SK-N-SH (cell line): Measurements from ENCODE around the gene ITIH2. TPM values are rescaled to one million over a fixed set of nuclear protein-coding genes. Genes with fewer than 3 reads are reported as not detected.

ENCODE experiments used
- CTCF ChIA-PET: fragments of 300-600, 350-600 bp; formaldehyde crosslinking; extraction: SDS; loops from one replicate; lab custom pipeline; 2021; lab: Yijun Ruan, JAX
- POLR2A ChIA-PET: fragments of 350-600 bp; sonication (Branson Sonifier 250); formaldehyde crosslinking; extraction: SDS; loops from one replicate; lab custom pipeline; 2020; ENCODE audit warnings: antibody characterized with exemption, inconsistent platforms; lab: Yijun Ruan, JAX
- DNase-seq: peaks from one replicate; pipeline ENCODE4 v3.0.0; 2012
- H2AFZ ChIP-seq: fragments of 200-600 bp; sonication (generic); 2 replicates; pipeline ENCODE4 v1.8.1; 2016; ENCODE audit warnings: antibody characterized with exemption, mild to moderate bottlenecking, low read depth
- H3F3A ChIP-seq: fragments of 200-600 bp; sonication (generic); replicated peaks from 2 replicates; pipeline ENCODE3; 2016; ENCODE audit warnings: antibody characterized with exemption, mild to moderate bottlenecking; ENCODE audit not compliant: insufficient read depth
- H3K27ac ChIP-seq, 2 experiments: fragments of 200-500 bp in 1 of 2; fragments of 200-600 bp in 1 of 2; sonication (Bioruptor generic) in 1 of 2; sonication (generic), shearing (Covaris generic) in 1 of 2; 2 replicates each; pipeline versions ENCODE4 v1.5.1 to v1.6.1; 2014 to 2016; ENCODE audit warnings: low read depth in 2 of 2, inconsistent platforms in 1 of 2, low read length in 1 of 2, mild to moderate bottlenecking in 1 of 2, mixed read lengths in 1 of 2
- H3K27me3 ChIP-seq: fragments of 200-600 bp; sonication (generic), shearing (Covaris generic); 2 replicates; pipeline ENCODE4 v1.6.1; 2016; ENCODE audit warnings: mixed run types; ENCODE audit not compliant: insufficient read depth
- H3K36me3 ChIP-seq, 2 experiments: fragments of 200-500 bp in 1 of 2; fragments of 200-600 bp in 1 of 2; sonication (Bioruptor generic) in 1 of 2; sonication (generic) in 1 of 2; replicated peaks in 1 of 2; 2 replicates each; pipeline versions ENCODE3 to v1.5.1; 2014 to 2016; ENCODE audit warnings: low read length in 1 of 2, mild to moderate bottlenecking in 1 of 2; ENCODE audit not compliant: insufficient read depth in 2 of 2, control insufficient read depth in 1 of 2
- H3K4me1 ChIP-seq, 2 experiments: fragments of 200-500 bp in 1 of 2; fragments of 200-600 bp in 1 of 2; sonication (Bioruptor generic) in 1 of 2; sonication (generic), shearing (Covaris generic) in 1 of 2; 2 replicates each; pipeline versions ENCODE4 v1.5.1 to v1.6.1; 2014 to 2016; ENCODE audit warnings: low read depth in 1 of 2, low read length in 1 of 2, mixed run types in 1 of 2; ENCODE audit not compliant: insufficient read depth in 2 of 2, control insufficient read depth in 1 of 2
- H3K4me2 ChIP-seq: fragments of 200-600 bp; sonication (generic), shearing (Covaris generic); 2 replicates; pipeline ENCODE4 v1.6.1; 2017; ENCODE audit warnings: mixed run types
- H3K4me3 ChIP-seq, 2 experiments: fragments of 200-500 bp in 1 of 2; fragments of 200-600 bp in 1 of 2; sonication (Bioruptor generic) in 1 of 2; sonication (generic), shearing (Covaris generic) in 1 of 2; 2 replicates each; pipeline versions ENCODE4 v1.5.1 to v1.8.1; 2014 to 2016; ENCODE audit warnings: low read depth in 2 of 2, inconsistent platforms in 1 of 2, low read length in 1 of 2, mild to moderate bottlenecking in 1 of 2, mixed read lengths in 1 of 2, moderate library complexity in 1 of 2
- H3K79me2 ChIP-seq: fragments of 200-600 bp; sonication (generic); 2 replicates; pipeline ENCODE4 v1.8.1; 2017; ENCODE audit warnings: mild to moderate bottlenecking; ENCODE audit not compliant: insufficient read depth
- H3K9ac ChIP-seq: fragments of 200-600 bp; sonication (generic); 2 replicates; pipeline ENCODE4 v1.6.1; 2017; ENCODE audit warnings: mixed run types
- H3K9me2 ChIP-seq: fragments of 200-600 bp; sonication (generic); 2 replicates; pipeline ENCODE4 v1.6.1; 2017; ENCODE audit warnings: mixed run types
- H3K9me3 ChIP-seq: fragments of 200-600 bp; sonication (generic); 2 replicates; pipeline ENCODE4 v1.6.1; 2017; ENCODE audit warnings: mixed run types, mild to moderate bottlenecking, moderate library complexity
- H4K20me1 ChIP-seq: fragments of 200-600 bp; sonication (generic); 2 replicates; pipeline ENCODE4 v1.6.1; 2017; ENCODE audit warnings: mild to moderate bottlenecking, mixed run types; ENCODE audit not compliant: insufficient read depth
- ELF1 ChIP-seq: IDR thresholded peaks from 2 replicates; pipeline ENCODE4 v1.4.0; 2012
- EP300 ChIP-seq, 2 experiments: IDR thresholded peaks; 2 replicates each; pipeline versions ENCODE4 v1.4.0 to v1.6.1; 2012; ENCODE audit warnings: borderline replicate concordance in 1 of 2, low read depth in 1 of 2, low read length in 1 of 2
- EZH2phosphoT487 ChIP-seq: fragments of 200-600 bp; sonication (generic); IDR thresholded peaks from 2 replicates; pipeline ENCODE4 v1.6.1; 2017; ENCODE audit warnings: low read depth, mixed run types, mild to moderate bottlenecking, antibody characterized with exemption, moderate library complexity, borderline replicate concordance
- FOSL2 ChIP-seq: IDR thresholded peaks from 2 replicates; pipeline ENCODE4 v1.4.0; 2012; ENCODE audit warnings: low read depth, mild to moderate bottlenecking, moderate library complexity, borderline replicate concordance
- JUND ChIP-seq: IDR thresholded peaks from 2 replicates; pipeline ENCODE4 v1.4.0; 2012
- MEF2A ChIP-seq: IDR thresholded peaks from 2 replicates; pipeline ENCODE4 v1.4.0; 2012; ENCODE audit warnings: low read depth, borderline replicate concordance
- NFIC ChIP-seq: IDR thresholded peaks from 2 replicates; pipeline ENCODE4 v1.4.0; 2012; ENCODE audit warnings: borderline replicate concordance
- RCOR1 ChIP-seq: fragments of 150-350 bp; IDR thresholded peaks from 2 replicates; pipeline ENCODE4 v1.6.1; 2017; ENCODE audit warnings: antibody characterized with exemption, low read length
- RXRA ChIP-seq: IDR thresholded peaks from 2 replicates; pipeline ENCODE4 v1.4.0; 2012; ENCODE audit warnings: low read depth, mild to moderate bottlenecking, borderline replicate concordance
- TAF1 ChIP-seq: IDR thresholded peaks from 2 replicates; pipeline ENCODE4 v1.6.1; 2012; ENCODE audit warnings: low read depth, mild to moderate bottlenecking, low read length, moderate library complexity, borderline replicate concordance
- TCF12 ChIP-seq: IDR thresholded peaks from 2 replicates; pipeline ENCODE4 v1.4.0; 2012
- TEAD4 ChIP-seq: IDR thresholded peaks from 2 replicates; pipeline ENCODE4 v1.4.0; 2012; ENCODE audit warnings: mild to moderate bottlenecking, borderline replicate concordance; ENCODE audit not compliant: insufficient read depth
- YY1 ChIP-seq: IDR thresholded peaks from 2 replicates; pipeline ENCODE4 v1.4.0; 2012; ENCODE audit warnings: low read depth, mild to moderate bottlenecking
- WGBS: methylation state at CpG from one replicate; pipeline ENCODE4 v1.1.6; 2017; ENCODE audit warnings: low lambda C conversion rate; 5-methylcytosine and 5-hydroxymethylcytosine counted together
- polyA plus RNA-seq, 3 experiments: library from polyadenylated mRNA; depleted of rRNA; stranded (reverse); fragments of >200 nt; gene quantifications; 2 replicates each; pipeline ENCODE4 v1.2.3, GENCODE V29; 2012
- TF ChIP-seq, protein P1 (sequence below): IDR thresholded peaks from 2 replicates; pipeline ENCODE4; 2012
- TF ChIP-seq, protein P2 (sequence below): IDR thresholded peaks from 2 replicates; pipeline ENCODE4 v1.4.0; 2012; ENCODE audit warnings: low read depth

The ITIH2 gene
- polyA plus RNA-seq, 1 of the 3 experiments (the other 2 are of a cell fraction), result not detected

DNA sequence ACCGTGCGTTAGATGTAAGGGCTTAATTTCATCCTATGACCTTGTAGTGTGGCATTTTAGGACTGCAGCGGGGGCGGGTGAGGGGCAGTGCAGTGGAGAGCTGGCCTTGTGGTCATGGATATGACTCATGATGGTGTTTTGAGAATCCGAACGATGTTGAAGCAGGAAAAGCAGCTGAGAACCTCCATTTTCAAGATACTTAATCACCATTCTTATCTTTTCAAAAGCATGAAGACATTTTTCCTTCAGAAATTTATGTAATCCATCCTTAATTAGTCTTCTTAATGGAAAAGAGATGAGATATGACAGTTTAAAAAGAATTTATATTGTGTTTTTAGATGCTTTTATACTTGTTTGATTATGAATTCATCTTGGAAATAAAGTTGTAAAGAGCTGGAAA lies 94.5 kb downstream of the ITIH2 start:
- peak; percentile 91 for TF ChIP-seq JUND
- peak; percentile 77 for TF ChIP-seq TCF12
- TF ChIP-seq EZH2phosphoT487, result no peak
- no peak for TF ChIP-seq TAF1
- peak; percentile 80 for TF ChIP-seq TEAD4
- TF ChIP-seq, protein P1, sequence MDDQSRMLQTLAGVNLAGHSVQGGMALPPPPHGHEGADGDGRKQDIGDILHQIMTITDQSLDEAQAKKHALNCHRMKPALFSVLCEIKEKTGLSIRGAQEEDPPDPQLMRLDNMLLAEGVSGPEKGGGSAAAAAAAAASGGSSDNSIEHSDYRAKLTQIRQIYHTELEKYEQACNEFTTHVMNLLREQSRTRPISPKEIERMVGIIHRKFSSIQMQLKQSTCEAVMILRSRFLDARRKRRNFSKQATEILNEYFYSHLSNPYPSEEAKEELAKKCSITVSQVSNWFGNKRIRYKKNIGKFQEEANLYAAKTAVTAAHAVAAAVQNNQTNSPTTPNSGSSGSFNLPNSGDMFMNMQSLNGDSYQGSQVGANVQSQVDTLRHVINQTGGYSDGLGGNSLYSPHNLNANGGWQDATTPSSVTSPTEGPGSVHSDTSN, result peak; percentile 83
- TF ChIP-seq NFIC, result peak; percentile 55; the same call in 1 of the 2 replicates
- peak; percentile 65; the same call in 1 of the 2 replicates for TF ChIP-seq YY1
- peak; percentile 92 for TF ChIP-seq FOSL2
- TF ChIP-seq, protein P2, sequence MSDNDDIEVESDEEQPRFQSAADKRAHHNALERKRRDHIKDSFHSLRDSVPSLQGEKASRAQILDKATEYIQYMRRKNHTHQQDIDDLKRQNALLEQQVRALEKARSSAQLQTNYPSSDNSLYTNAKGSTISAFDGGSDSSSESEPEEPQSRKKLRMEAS, result peak; percentile 69; the same call in 1 of the 2 replicates
- peak; percentile 50; the same call in 1 of the 2 replicates for TF ChIP-seq RXRA
- TF ChIP-seq EP300 (IDR thresholded peaks at IDR 0.05; ENCODE audit: borderline replicate concordance in 1 of 2, low read depth in 1 of 2, low read length in 1 of 2), result peak in 1 of 2 experiments; percentile 81; a peak in 1 of 4 replicates
- no peak for TF ChIP-seq RCOR1
- 0 out of 2 replicates have a peak, but pooled peaks have one; percentile 12 for TF ChIP-seq ELF1
- TF ChIP-seq MEF2A, result peak; percentile 46; the same call in 1 of the 2 replicates
- Histone ChIP-seq H3K9ac (peak overlapping the region; percentile 36; the same call in 1 of the 2 replicates), H3K9me3 (no peaks in the 10 kb centered on the region), H3K4me1 (peaks cover 0 to 18% of the 10 kb centered on the region in 2 experiments), H3K79me2 (peaks cover 70% of the 10 kb centered on the region), H3F3A (peaks cover 35% of the 10 kb centered on the region), H3K4me2 (peak overlapping the region; percentile 34), H2AFZ (no peak overlapping the region), H3K36me3 (peaks cover 50 to 62% of the 10 kb centered on the region in 2 experiments), H3K27me3 (no peaks in the 10 kb centered on the region), H3K9me2 (no peaks in the 10 kb centered on the region), H3K4me3 (peak overlapping the region in 1 of 2 experiments; percentile 0; a peak in 1 of 4 replicates), H4K20me1 (peaks cover 29% of the 10 kb centered on the region), H3K27ac (peak overlapping the region; percentile 13 to 88; a peak in 3 of 4 replicates)
- ChIA-PET CTCF (interaction anchor here (1.1 to 1.3 kb wide), 2 partner anchors 10 to 11 kb away, joined by 3 to 4 read pairs; partner anchors contain the start of genes ATP5F1C and KIN), POLR2A (no interaction called here)
- WGBS, result 19% methylated on average over 6 of the region's 6 CpGs
- peak; percentile 17 for DNase-seq

Other genes starting within 250 kb of the ITIH2 start
- gene ITIH5, start 36.4 kb upstream of the ITIH2 start, polyA plus RNA-seq (2012; rRNA removed), result 0.05 and 0.07 TPM in 2 replicates
- 3.2 and 4.4 TPM in 2 replicates for gene KIN, start 84.7 kb downstream of the ITIH2 start, polyA plus RNA-seq (2012; rRNA removed)
- 299 and 331 TPM in 2 replicates for gene ATP5F1C, start 84.9 kb downstream of the ITIH2 start, polyA plus RNA-seq (2012; rRNA removed)
- gene TAF3, start 115.2 kb downstream of the ITIH2 start, polyA plus RNA-seq (2012; rRNA removed), result 1.7 and 2.4 TPM in 2 replicates